Endodermal cell (in vitro differentiated cells): ENCODE results near the gene CENPP. TPM values are rescaled to one million over a fixed set of nuclear protein-coding genes. Genes with fewer than 3 reads are reported as not detected.

Experiments
- DNase-seq: peaks from one replicate; pipeline ENCODE4 v3.0.0-alpha.2; 2017
- H3K27ac ChIP-seq: 2 replicates; pipeline ENCODE4 v1.5.1; 2013; ENCODE audit warnings: mild to moderate bottlenecking, low read depth, low read length, moderate library complexity
- H3K27me3 ChIP-seq: 2 replicates; pipeline ENCODE4 v1.6.1; 2013; ENCODE audit warnings: mild to moderate bottlenecking, low read length, moderate library complexity; ENCODE audit not compliant: insufficient read depth, control insufficient read depth, poor library complexity, severe bottlenecking
- H3K36me3 ChIP-seq: 2 replicates; pipeline ENCODE4 v1.7.0; 2013; ENCODE audit warnings: mild to moderate bottlenecking, low read length, moderate library complexity; ENCODE audit not compliant: control insufficient read depth, insufficient read depth
- H3K4me1 ChIP-seq: one replicate; pipeline ENCODE4 v1.7.0; 2013; ENCODE audit warnings: low read length; ENCODE audit not compliant: control insufficient read depth, insufficient read depth
- H3K4me3 ChIP-seq: 2 replicates; pipeline ENCODE4 v1.5.1; 2013; ENCODE audit warnings: mild to moderate bottlenecking, low read length, moderate library complexity
- H3K9ac ChIP-seq: 2 replicates; pipeline ENCODE4 v1.6.1; 2013; ENCODE audit warnings: mild to moderate bottlenecking, low read length, moderate library complexity; ENCODE audit not compliant: poor library complexity, severe bottlenecking; ENCODE audit errors: extremely low read depth
- H3K9me3 ChIP-seq: 2 replicates; pipeline ENCODE4 v1.6.1; 2013; ENCODE audit warnings: mild to moderate bottlenecking, low read length, moderate library complexity; ENCODE audit not compliant: control insufficient read depth
- H3K27ac Mint-ChIP-seq: 2 replicates; pipeline ENCODE4 v1.8.0; 2020; ENCODE audit warnings: mixed read lengths
- H3K27me3 Mint-ChIP-seq: 2 replicates; pipeline ENCODE4 v1.8.0; 2021; ENCODE audit warnings: mild to moderate bottlenecking, mixed read lengths; ENCODE audit not compliant: insufficient read depth
- H3K36me3 Mint-ChIP-seq: 2 replicates; pipeline ENCODE4 v1.8.0; 2020; ENCODE audit warnings: low read depth, mixed read lengths
- H3K4me1 Mint-ChIP-seq: 2 replicates; pipeline ENCODE4 v1.8.0; 2020; ENCODE audit warnings: mixed read lengths
- H3K4me3 Mint-ChIP-seq: 2 replicates; pipeline ENCODE4 v1.8.0; 2020; ENCODE audit warnings: mild to moderate bottlenecking, moderate library complexity, mixed read lengths
- H3K9me3 Mint-ChIP-seq: 2 replicates; pipeline ENCODE4 v1.8.0; 2020; ENCODE audit warnings: mild to moderate bottlenecking, mixed read lengths
- CTCF ChIP-seq: fragments of 200-600 bp; sonication (generic); conservative IDR thresholded peaks from 2 replicates; pipeline ENCODE4 v1.5.0; 2021; ENCODE audit warnings: antibody characterized with exemption, mild to moderate bottlenecking
- WGBS, 2 experiments: methylation state at CpG; one replicate each; pipeline versions ENCODE4 v1.1.5 to v1.1.7; 2013; ENCODE audit warnings: missing lambda C conversion rate in 2 of 2, mixed read lengths in 1 of 2; ENCODE audit not compliant: insufficient coverage in 1 of 2, insufficient read length in 1 of 2; 5-methylcytosine and 5-hydroxymethylcytosine counted together
- total RNA-seq, 2 donors: library from RNA; stranded (reverse); fragmentation: NEBNext Ultra II Directional in 1 of 2; extraction: Animal tissue kit (Norgen Biotek cat#: 25700) in 1 of 2; gene quantifications; 2 replicates in 1 of 2; 3 replicates in 1 of 2; pipeline ENCODE4 v1.2.1, GENCODE V29; 2021

The CENPP gene
- total RNA-seq, 2 donors from 2014 or later = 8.2 to 9.2 TPM

DNA sequence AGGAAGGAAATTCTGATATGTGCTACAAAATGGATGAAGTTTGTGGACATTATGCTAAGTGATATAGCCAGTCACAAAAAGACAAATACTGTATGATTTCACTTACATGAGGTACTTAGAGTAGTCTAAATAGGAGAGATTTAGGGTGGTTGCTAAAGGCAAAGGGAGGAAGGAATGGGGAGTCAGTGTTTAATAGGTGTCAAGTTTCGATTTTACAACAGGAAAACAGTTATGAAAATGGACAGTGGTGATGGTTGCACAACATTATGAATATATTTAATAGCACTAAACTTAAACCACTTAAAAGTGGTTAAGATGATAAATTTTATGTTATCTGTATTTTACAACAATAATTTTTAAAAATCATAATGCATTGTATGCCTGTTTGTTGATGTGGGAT, 250.4 kb downstream of the CENPP start:
- no peak overlapping the region for H3K4me3 ChIP-seq
- DNase-seq = no peak
- Mint-ChIP-seq H3K9me3 (peaks cover 22% of the 10 kb centered on the region), H3K4me3 (no peak overlapping the region), H3K27ac (no peak overlapping the region), H3K4me1 (no peaks in the 10 kb centered on the region), H3K27me3 (peaks cover 2% of the 10 kb centered on the region), H3K36me3 (peaks cover 2% of the 10 kb centered on the region)
- no peaks in the 10 kb centered on the region for H3K9me3 ChIP-seq
- no peaks in the 10 kb centered on the region for H3K27me3 ChIP-seq
- TF ChIP-seq CTCF = no peak
- no peaks in the 10 kb centered on the region for H3K36me3 ChIP-seq
- H3K9ac ChIP-seq = no peak overlapping the region
- no peaks in the 10 kb centered on the region for H3K4me1 ChIP-seq
- WGBS, 2 experiments = 67% methylated on average over 1 of the region's 1 CpG; no CpG with 5 or more reads in 1 of the 2 experiments
- no peak overlapping the region for H3K27ac ChIP-seq

- Histone ChIP-seq H3K9ac (no peak overlapping the region), H3K36me3 (no peaks in the 10 kb centered on the region), H3K4me3 (no peak overlapping the region), H3K27ac (no peak overlapping the region), H3K27me3 (no peaks in the 10 kb centered on the region), H3K9me3 (peaks cover 5% of the 10 kb centered on the region), H3K4me1 (no peaks in the 10 kb centered on the region)
- Mint-ChIP-seq H3K9me3 (peaks cover 8% of the 10 kb centered on the region), H3K27me3 (no peaks in the 10 kb centered on the region), H3K36me3 (no peaks in the 10 kb centered on the region), H3K4me1 (peaks cover 2% of the 10 kb centered on the region), H3K27ac (no peak overlapping the region), H3K4me3 (no peak overlapping the region)
- 96% methylated on average over 1 of the region's 1 CpG; no CpG with 5 or more reads in 1 of the 2 experiments for WGBS, 2 experiments
- TF ChIP-seq CTCF = no peak
- DNase-seq = peak; percentile 30
Measured at GRCh38 chr9:92589923-92590322, 264.2 kb downstream of the CENPP start.

DNA sequence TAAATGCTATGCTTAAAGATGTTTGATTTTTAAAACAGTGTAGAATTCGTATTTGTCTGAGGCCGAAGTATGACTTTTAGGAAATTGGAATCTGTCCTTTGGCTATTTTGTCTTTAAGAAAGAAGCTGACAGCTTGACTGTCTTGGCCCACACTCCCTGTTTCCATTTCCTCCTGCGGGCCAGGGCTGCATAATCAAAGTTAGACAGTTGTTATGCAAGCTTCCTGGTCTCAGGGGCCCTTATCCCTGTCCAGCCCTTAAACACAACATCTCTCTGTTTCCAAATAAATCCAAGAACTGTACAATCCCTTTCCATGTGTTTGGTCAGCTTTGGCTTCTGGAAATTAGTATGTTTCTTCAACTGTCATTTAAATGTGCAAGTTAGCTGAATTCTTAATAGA, 264.6 kb downstream of the CENPP start:
- TF ChIP-seq CTCF = no peak
- Histone ChIP-seq H3K4me3 (no peak overlapping the region), H3K36me3 (no peaks in the 10 kb centered on the region), H3K9ac (no peak overlapping the region), H3K27ac (no peak overlapping the region), H3K9me3 (peaks cover 5% of the 10 kb centered on the region), H3K27me3 (no peaks in the 10 kb centered on the region), H3K4me1 (no peaks in the 10 kb centered on the region)
- no peak overlapping the region for H3K4me3 Mint-ChIP-seq
- peaks cover 8% of the 10 kb centered on the region for H3K9me3 Mint-ChIP-seq
- no peaks in the 10 kb centered on the region for H3K36me3 Mint-ChIP-seq
- WGBS, 2 experiments = 89 to 100% methylated on average over 1 to 3 of the region's 3 CpGs
- H3K27me3 Mint-ChIP-seq = no peaks in the 10 kb centered on the region
- peaks cover 2% of the 10 kb centered on the region for H3K4me1 Mint-ChIP-seq
- H3K27ac Mint-ChIP-seq = no peak overlapping the region
- DNase-seq = no peak
